CD4-positive, alpha-beta T cell treated with Interferon gamma for 1 hour (primary cell): Measurements from ENCODE around the gene DDX42.

Source experiments
- DNase-seq: peaks from one replicate; pipeline ENCODE4 v3.0.0-alpha.2; 2020

DDX42 gene, protein sequence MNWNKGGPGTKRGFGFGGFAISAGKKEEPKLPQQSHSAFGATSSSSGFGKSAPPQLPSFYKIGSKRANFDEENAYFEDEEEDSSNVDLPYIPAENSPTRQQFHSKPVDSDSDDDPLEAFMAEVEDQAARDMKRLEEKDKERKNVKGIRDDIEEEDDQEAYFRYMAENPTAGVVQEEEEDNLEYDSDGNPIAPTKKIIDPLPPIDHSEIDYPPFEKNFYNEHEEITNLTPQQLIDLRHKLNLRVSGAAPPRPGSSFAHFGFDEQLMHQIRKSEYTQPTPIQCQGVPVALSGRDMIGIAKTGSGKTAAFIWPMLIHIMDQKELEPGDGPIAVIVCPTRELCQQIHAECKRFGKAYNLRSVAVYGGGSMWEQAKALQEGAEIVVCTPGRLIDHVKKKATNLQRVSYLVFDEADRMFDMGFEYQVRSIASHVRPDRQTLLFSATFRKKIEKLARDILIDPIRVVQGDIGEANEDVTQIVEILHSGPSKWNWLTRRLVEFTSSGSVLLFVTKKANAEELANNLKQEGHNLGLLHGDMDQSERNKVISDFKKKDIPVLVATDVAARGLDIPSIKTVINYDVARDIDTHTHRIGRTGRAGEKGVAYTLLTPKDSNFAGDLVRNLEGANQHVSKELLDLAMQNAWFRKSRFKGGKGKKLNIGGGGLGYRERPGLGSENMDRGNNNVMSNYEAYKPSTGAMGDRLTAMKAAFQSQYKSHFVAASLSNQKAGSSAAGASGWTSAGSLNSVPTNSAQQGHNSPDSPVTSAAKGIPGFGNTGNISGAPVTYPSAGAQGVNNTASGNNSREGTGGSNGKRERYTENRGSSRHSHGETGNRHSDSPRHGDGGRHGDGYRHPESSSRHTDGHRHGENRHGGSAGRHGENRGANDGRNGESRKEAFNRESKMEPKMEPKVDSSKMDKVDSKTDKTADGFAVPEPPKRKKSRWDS

DNA sequence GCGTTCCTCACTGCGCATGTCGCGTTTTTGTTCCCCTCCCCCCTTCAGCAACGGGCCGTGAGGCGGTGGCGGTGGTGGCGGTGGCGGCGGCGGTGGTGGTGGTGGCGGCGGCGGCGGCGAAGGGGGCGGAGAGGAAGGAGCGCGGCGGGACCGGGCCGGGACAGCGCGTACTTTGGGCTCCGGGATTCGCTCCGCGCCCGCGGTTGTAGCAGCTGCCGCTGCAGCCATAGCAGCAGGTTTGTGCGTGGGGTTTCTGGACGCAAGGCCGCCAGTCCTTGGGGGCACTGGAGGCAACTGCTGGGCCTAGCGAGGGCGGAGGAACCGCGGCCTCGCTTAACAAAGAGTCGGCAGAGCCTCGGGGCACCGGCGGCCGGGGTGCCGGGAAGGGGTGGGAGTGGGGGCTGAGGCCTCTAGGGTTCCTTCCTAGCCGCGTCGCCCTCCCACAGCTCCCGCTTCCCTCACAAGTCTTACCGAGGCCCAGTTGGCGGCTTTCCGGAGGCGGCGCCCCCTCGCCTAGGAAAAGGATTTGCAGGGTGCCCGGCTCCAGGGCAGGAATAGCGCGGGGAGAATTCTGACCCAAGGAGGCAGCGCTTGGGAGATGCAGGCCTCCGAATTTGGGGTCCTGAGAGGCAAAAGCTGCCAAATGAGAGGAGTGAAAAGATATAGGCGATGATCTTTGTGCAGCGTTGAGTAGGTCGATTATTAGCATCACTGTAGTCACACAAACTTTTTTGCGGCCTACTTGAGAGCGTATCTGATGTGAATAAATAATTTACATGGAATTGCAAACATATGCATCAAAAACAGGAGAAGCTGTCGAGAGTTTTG lies at the start of gene DDX42:
TSS of gene DDX42 (plus strand) at position 30 of the 828 bp plus-strand sequence. CDS start 12,880 bp downstream, outside the sequence.
- DNase-seq = no peak

DNA sequence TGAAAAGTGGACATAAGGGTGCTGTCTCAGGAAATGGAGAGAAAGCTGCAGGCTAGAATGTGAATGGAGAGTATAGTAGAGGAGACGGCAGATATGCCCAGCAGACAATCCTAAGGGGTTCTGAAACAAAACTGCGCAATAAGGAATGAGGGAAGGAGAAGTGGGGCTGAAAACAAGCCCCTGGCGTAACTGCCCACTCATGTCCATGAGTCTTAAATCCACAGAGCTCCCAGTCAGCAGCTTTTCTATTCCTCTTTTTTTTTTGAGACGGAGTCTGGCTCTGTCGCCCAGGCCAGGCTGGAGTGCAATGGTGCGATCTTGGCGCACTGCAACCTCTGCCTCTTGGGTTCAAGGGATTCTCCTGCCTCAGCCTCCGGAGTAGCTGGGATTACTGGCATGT lies 38.3 kb upstream of the DDX42 start:
- DNase-seq = no peak

DNA sequence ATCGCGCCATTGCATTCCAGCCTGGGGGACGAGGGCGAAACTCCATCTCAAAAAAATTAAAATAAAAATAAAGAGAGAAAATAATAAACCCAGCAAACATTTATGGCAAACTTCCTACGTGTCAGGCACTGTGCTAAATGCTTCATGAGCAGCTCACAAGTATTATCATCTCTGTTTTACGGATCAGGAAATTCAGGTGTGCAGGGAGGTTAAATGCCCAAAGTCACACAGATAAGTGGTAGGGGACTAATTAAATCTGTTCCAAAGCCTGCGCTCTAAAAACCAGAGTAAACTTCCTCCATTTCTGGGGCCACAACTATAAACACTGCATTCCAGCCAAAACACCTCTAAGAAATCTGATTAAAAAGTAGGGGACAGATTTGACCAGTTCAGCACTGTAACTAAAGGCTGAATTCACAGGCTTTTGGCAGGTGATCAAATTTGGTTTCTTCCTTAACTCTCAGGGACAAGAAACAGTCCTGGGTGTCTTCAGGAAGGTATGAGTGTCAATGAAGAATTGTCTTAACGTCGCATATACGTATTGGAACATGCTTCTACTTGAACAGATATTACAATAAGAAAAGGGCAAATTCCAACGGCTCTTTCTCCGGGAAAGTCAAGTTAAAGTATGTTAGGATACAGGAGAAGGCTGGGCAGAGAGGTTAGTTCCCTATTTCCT lies 33.4 kb upstream of the DDX42 start:
- DNase-seq = no peak

DNA sequence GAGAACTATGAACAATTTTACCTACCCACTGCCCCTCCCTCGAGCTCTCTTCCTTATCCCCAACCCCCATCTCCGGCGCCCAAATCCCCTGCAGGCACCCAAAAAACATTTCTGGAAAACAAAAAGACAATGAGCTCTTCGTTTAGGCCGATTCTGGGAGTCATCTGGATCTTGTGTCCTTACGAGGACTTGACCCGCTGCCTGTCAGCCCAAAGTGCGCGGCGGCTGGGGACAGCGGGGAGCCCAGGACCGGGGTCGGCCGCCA lies 32.9 kb upstream of the DDX42 start:
- DNase-seq = no peak

DNA sequence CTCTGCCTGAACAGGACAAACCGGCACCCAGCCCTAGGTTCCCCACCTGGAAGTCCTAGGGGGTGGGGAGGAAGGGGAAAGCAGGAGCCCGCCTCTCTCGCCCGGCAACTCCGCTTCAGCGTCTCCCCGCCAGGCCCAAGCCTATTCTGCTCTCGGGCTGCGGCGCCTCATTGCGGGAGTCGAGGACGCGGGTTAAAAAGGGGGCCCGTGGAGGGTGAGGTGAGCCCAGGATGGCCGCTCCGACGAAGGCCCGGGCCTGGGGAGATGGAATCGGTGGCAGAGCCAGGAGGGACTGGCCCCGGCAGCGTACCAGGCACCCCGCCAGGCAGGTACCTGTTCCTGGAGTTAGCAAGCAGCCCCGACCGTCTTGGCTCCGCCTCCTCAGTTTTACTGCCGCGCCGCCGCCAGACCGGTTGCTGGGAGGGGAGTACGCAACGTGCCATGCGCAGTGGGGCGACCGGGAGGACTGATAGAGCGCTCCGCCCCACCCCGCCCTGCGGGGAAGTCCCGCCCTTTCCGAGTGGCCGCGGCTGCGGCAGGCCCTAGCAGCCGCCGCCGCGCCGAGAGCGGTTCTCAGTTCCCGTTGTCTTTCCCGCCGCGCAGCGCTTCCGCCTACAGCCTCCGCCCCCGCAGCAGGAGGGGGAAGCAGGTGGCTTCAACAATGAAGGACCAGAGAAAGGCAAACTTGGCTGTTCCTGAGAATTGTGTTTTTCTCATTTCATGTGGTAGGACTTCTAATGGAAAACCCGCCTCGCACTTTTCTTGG lies 32.4 kb upstream of the DDX42 start, which contains the start of gene STRADA:
TSS of gene STRADA (minus strand) at position 392 of the 766 bp plus-strand sequence. CDS start 13,430 bp downstream, outside the sequence.
- peak; percentile 99 for DNase-seq

DNA sequence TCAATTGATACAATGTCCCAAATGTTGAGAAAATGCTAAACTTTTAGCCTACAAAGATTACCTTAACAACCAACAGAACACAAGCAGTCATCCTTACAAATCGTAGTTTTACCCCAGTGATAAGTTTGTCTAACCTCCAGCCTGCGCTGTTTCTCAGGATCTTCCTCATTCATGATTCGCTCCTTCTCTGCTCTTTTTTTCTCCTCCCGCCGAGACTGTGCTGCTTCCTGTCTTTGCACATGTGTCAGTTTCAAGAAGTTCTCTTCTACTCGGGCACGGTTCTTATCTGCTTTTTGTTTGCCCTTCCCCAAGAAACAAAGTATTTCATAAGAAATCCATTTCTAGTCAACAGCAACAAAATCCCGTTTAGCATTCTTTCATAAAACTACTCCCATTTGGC lies 22.2 kb upstream of the DDX42 start:
- peak; percentile 5 for DNase-seq

DNA sequence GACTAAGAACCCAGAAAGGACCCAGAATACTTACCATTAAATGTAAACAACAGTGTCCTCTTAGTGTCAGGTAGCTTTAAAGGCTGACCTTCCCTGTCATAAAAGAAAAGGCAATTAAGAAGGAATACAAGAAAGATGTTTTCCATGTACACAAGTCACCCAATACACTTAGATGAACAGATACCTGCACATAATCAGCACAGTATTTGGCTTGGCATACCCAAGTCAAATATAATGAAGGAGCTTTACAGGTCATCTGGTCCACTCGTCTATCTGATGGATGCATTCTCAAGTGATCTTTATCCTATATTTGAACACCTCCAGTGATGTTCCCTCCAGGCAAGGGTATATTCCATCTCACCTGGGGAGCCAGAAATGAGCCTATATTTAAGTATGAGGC lies 21.3 kb upstream of the DDX42 start:
- DNase-seq = no peak

DNA sequence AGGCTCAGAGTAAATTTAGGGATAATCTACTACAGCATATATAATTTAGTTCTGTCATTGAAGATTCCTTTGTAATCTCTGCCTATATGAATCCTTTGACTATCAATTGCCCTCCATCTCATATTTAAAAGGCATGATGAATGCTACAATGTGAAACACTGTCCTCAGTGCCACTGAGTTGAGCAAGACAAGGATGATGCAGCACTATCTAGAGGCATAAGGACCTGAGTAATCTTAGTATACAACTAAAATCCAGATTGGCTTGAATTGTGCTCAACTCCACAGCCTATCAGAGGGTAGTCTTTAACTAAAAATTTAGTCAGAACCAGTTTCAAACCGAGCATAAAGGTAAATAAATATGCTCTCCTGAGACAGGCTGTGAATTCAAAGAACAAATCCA lies 20.8 kb upstream of the DDX42 start:
- DNase-seq = no peak

DNA sequence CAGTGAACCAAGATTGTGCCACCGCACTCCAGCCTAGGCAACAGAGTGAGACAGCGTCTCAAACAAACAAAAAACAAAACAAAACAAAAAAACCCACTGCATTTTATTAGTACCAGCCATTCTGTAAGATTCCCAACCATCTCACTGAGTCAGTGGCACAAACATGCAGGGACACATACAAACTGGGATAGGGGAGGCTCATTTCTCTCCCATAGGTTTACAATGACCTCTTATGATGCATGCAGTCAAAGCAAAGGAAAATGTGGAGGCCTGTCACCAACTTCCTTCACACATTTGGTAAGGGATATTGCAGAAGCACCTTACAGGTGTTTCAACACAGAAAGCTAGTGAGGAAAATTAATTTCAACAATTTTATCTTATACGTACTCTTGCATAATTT lies 19.9 kb upstream of the DDX42 start:
- no peak for DNase-seq

DNA sequence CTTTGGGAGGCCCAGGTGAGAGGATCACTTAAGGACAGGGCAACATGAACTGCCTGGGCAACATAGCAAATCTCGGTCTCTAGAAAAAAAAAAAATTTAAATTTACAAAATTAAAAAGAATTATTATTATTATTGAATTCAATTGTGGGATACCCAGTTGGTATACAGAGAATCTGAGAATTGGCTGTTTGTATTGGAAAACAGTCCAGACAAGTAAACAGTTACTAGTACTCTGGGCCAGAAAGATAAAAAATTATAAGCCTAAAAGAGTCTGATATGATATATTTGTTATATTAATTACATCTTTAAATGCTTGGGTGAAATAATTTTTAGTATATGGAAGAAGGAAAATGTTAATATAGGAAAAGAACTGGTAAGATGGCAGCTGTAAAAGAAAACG lies 15.5 kb upstream of the DDX42 start:
- no peak for DNase-seq

DNA sequence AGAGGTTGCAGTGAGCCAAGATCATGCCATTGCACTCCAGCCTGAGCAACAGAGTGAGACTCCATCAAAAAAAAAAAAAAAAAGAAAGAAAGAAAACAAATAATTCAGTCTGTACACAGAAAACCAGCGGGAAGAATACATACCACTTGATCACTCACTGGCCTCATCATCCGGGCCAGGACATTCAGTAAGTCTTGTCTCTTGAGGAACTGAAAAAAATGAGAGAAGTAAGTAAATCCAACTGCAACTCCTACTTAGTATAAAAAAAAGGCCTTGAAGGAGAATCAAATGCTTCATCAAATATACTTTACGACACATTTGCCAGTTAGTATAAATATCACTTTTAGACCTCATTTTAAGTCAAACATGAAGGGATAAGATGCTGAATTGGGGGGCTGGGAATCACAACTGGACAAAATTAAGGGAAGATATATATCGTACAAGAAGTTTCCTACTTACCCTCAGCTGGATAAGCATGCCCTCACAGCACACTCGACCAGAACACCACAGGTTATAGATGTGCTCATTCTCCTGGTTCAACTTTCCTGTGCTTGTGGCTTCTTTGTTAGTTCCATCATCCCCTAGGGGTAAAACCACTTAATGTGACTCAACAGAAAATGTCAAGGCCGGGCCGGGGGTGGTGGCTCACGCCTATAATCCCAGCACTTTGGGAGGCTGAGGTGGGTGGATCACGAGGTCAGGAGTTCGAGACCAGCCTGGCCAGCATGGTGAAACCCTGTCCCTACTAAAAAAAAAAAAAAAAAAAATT lies 13.0 kb upstream of the DDX42 start:
- no peak for DNase-seq

DNA sequence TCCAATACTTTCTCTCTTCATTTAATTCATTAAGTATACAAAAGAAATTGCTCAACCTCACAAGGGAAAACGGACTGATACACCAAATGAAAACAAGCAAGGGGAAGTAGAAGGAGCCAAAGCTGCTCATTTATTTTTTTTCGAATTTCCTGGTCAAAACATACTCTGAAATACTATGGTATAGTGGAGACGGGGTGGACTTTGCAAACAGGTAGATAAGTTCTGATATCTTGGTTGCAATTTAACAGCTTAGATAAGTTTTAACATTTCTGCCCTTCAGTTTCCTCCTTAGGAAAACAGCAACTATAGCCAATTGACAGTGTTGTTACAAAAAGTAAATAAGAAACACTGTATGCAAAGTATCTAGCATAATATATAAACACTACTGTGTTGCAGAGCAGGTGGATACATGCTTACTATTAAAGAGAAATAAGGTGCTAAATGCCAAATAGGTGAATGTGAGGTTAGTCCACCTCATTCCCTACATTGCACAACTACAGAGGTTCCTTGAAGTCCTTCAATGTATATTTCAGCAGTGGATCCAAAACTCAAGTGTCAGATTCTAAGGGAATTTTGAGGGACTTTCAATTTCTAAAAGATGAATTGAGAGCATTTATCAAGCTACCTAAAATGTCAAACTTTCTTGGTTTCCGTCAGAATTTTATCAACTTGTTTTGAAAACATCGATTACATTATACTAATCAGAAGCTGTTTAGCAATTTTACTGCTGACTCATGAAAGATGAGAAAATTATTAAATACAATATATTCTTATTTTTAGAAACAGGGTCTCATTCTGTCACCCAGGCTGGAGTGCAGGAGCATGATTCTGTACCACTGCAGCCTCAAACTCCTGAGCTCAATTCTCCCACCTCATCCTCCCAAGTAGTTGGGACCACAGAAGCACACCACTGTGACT lies 11.6 kb upstream of the DDX42 start:
- no peak for DNase-seq

DNA sequence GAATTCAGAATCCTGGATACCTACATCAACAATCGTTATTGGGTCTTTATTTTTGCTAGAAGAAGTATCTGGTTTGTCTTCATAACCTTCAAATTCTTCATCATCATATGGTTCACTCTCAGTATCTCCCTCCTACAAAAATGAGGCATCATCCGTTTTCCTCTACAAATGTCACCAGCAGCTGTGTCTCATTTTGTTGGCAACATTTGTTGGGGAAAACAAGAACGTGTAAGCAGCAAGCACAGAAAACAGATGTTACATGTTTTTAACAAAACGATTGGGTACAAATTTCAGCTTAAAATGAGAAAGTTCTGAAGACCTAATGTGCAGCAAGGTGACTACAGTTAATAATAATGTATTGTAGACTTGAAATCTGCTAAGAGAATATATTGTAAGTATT lies 9.3 kb upstream of the DDX42 start:
- no peak for DNase-seq

DNA sequence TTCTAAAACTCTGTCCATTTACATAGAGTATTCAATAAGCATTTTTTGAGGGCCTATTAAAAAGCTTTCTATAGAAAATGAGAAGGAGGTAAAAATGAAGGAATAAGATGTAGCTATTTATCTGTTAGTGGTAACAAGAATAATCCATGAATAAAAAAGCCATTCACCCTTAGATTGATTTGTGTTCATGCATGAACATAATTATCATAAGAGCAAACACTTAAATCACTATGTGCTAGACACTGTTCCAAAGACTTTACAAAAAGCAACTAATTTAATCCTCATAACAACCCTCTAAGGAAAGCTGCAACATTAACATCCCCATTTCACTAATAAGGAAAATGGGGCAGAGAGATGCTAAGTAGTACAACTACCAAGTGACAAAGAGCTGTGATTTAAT lies 7.2 kb upstream of the DDX42 start:
- DNase-seq = no peak

DNA sequence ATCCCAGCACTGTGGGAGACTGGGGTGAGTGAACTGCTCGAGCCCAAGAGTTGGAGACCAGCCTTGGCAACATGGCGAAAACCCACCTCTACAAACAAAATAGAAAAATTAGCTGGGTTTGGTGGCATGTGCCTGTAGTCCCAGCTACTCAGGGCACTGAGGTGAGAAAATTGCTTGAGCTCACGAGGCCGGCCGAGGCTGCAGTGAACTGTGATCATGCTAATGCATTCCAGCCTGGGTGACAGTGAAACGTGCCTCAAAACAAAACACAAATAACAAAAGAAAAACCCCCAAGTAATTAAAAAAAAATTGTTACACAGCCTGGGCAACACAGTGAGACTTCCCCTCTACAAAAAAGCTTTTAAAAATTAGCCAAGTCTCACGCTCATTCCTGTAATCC lies 5.5 kb upstream of the DDX42 start:
- no peak for DNase-seq

DNA sequence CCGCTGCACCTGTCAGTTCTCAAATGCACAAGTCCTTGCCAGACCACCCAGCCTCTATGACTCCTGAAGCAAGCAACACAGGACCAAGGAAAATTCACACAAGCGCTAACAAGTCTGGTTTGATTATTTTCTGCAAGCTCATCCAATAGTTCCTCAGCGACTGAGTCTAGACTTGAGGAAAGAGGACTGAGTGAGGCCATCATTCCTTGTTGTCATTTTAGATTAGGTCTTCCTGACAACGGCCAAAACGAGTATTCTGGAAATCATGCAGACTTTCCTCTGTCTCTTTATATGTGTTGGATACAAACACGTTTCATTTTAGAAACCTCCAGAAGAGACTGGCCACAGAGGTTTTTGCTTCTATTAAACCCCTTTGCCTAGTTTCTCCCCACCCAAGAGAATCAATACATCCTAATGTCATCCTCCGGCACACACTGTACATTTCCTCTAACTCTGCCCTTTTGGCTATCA lies 1.1 kb upstream of the DDX42 start:
- no peak for DNase-seq

DNA sequence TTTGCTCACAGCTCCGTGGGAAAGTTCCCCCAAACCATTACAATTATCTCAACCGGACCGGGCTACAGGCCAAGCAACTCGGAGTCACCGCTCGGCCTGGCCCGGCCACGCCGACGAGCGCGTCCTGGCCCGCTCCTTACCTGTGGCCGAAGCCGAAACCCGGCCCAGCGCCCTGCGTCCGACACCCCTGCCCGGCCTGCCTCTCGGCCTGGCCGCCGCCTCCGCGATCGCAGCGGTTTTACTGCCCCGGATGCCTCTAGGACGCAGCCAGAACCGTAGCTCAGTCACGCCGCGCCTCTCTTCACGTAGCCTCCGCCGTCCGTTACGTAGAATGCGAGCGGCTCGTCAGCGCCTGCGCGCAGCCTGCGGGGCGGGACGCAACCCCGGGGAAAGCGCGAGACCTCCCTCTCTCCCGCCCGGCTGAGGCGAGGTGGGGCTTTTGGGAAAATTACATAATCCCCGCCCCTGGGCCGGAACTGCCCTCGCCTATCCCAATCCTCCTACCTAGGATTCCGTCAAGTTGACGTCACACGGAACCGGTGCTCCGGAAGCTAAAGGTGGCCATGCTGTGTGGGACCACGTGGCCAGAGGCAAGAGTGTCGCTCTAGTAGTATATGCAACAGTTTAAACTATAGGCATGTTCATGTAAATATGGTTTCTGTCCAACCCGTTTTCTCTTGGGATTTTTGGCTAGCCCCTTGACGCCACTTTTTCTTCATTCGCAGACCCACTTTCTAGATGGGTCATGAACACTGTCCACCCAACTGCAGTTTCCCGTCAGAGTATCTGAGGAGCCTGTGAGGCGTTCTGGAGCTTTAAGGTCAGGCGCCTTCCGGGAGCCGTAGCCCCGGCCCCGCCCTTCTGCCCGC lies 464 bp upstream of the DDX42 start, which contains the start of gene CCDC47:
TSS of gene CCDC47 (minus strand) at position 326 of the 869 bp plus-strand sequence. CDS start 7,422 bp downstream, outside the sequence.
- DNase-seq = peak; percentile 99

DNA sequence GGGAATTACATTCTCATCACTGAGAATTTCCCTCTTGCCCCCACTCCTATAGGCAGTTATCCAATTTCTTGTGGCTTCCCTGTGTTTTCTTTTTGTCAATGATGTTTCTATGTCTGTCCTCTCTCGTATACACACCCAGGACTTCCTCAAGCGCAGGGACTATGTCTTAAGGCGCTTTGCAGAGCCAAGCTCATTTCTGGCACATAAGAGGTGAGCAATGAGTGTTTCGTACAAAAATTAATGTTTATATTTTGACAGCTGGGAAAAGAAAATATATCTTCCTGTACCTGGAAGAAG lies 947 bp downstream of the DDX42 start:
- DNase-seq = no peak

DNA sequence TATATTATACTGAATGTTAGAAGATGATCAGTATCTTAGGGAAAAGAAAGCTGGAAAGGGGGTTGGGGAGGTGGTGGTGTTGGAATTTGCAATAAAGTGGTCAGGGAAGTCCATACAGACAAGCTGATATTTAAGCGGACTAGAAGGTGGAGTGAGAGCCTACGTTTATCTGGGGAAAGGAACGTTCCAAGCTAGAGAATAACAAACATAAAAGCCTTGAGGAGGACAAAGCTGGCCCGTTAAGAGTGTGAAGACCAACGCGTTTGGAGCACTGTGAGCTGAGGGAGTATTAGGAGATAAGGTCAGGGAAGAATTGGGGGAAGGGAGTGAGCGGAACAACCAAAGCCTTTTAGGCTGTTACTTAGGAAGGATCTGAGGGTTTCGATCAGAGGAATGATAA lies 1.4 kb downstream of the DDX42 start:
- no peak for DNase-seq
